ENCODE data around the gene ZFAND2A.

The ZFAND2A gene

DNA sequence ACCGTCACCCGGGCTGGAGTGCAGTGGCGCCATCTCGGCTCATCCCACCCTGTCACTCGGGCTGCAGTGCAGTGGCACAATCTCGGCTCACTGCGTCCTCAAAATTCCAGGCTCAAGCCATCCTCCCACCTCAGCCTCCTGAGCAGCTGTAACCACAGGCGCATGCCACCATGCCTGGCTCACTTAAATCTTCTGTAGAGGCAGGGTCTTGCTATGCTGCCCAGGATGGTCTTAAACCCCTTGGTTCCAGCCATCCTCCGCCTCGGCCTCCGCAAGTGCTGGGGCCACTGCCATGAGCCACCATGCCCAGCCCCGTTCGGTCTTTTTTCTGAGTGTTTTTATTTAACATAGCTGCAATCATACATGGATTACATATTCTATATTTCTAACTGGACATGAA is 30.6 kb downstream of the ZFAND2A start:
- TF ChIP-seq CTCF (IDR thresholded peaks at IDR 0.05; ENCODE audit: control insufficient read depth, extremely low read depth, insufficient read depth): no peak
- DNase-seq (ENCODE audit: low read depth): no peak

GRCh38 chr7:1127001-1127400 is 33.0 kb downstream of the ZFAND2A start:
- H3K4me3 ChIP-seq (ENCODE audit: low read depth, low read length): no peak overlapping the region
- TF ChIP-seq CTCF (IDR thresholded peaks at IDR 0.05; ENCODE audit: control insufficient read depth, extremely low read depth, insufficient read depth): no peak
- DNase-seq (ENCODE audit: low read depth): no peak

More for the DNA sequence above, 30.6 kb downstream of the ZFAND2A start:
- H3K4me3 ChIP-seq (ENCODE audit: low read depth, low read length): no peak overlapping the region

- DNase-seq (ENCODE audit: low read depth): no peak
- H3K4me3 ChIP-seq (ENCODE audit: low read depth, low read length): no peak overlapping the region
- no peak for TF ChIP-seq CTCF (IDR thresholded peaks at IDR 0.05; ENCODE audit: control insufficient read depth, extremely low read depth, insufficient read depth)
These were observed 34.4 kb downstream of the ZFAND2A start for GRCh38 chr7:1125603-1125969.

DNA sequence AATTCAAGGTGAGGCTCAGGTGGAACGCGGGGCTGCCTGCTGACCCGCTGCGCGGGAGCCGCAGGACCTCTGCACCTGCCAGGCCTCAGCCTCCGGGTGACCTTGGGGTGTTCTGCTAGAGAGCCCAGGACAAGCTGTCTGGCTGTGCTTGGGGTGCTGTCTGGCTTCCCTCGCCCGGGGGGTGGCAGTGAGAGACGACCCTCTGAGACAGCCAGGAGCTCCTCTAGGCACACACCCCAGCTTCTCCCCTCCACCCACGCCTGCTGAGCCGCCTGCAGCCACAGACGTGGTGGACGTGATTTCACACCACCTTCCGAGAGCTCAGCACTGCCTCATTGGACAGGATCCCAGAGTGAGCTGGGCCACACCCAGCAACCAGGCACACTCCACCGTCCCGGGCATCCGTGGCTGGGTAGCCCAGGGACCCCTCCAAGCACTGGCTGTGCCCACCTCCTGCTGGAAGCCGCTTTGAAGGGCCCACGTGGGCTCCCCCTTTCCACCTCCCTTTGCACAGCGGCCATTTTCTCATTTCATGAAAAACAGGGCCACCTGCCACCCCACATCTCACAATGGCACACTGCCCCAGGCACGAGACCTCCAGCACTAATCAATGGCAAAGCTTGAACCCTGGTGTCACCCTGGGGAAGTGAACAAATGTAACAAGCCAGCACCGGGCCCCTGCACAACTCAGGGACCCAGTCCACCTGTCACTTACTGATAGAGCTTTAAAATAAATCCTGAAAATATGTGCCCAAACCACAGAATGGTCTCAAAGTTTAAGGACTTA is 35.0 kb downstream of the ZFAND2A start:
- no peak overlapping the region for H3K4me3 ChIP-seq (ENCODE audit: low read depth, low read length)
- no peak for TF ChIP-seq CTCF (IDR thresholded peaks at IDR 0.05; ENCODE audit: control insufficient read depth, extremely low read depth, insufficient read depth)
- no peak for DNase-seq (ENCODE audit: low read depth)

- TF ChIP-seq CTCF (IDR thresholded peaks at IDR 0.05; ENCODE audit: control insufficient read depth, extremely low read depth, insufficient read depth): no peak
- no peak overlapping the region for H3K4me3 ChIP-seq (ENCODE audit: low read depth, low read length)
- DNase-seq (ENCODE audit: low read depth): no peak
These were observed 35.8 kb downstream of the ZFAND2A start for GRCh38 chr7:1124164-1124563.

DNA sequence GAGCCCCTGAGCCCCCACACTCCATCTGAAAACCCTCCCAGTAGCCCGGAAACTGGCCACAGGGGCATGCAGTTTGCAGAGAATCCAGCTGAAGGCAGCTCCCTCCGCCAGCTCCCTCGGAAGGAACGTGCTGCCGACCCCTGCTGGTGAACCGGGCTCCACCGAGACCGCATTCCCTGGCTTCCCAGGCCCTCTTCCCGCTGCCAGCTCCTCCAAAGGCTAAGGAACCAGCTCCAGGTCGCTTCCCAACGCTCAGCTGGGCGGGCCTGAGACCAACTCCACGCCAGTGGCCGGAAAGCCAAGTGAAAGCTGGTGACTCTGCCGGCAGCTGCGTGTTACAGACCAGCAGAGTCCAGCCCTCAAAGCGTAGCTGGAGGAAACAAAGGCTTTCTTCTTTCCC is 36.3 kb downstream of the ZFAND2A start:
- DNase-seq (ENCODE audit: low read depth): no peak
- TF ChIP-seq CTCF (IDR thresholded peaks at IDR 0.05; ENCODE audit: control insufficient read depth, extremely low read depth, insufficient read depth): peak; percentile 48
- no peak overlapping the region for H3K4me3 ChIP-seq (ENCODE audit: low read depth, low read length)
